Retinal pigment epithelial cell (primary cell): ENCODE data around the gene PELO.

ENCODE experiments used
- DNase-seq: peaks from one replicate; pipeline ENCODE4 v3.0.0-alpha.2; 2010; ENCODE audit warnings: low read depth
- H3K4me3 ChIP-seq: 2 replicates; pipeline ENCODE4 v1.5.1; 2011; ENCODE audit warnings: mild to moderate bottlenecking, low read length, control low read depth, moderate library complexity
- CTCF ChIP-seq: conservative IDR thresholded peaks from 2 replicates; pipeline ENCODE4 v1.5.1; 2011; ENCODE audit warnings: low read depth, low read length, control low read depth, inconsistent platforms

The PELO gene

GRCh38 chr5:52746539-52746938, 41.2 kb upstream of the PELO start:
- H3K4me3 ChIP-seq: no peak overlapping the region
- DNase-seq: no peak
- TF ChIP-seq CTCF: no peak

GRCh38 chr5:52748590-52748989, 39.1 kb upstream of the PELO start:
- no peak for TF ChIP-seq CTCF
- H3K4me3 ChIP-seq: no peak overlapping the region
- DNase-seq: no peak

GRCh38 chr5:52749666-52750065, 38.0 kb upstream of the PELO start:
- no peak overlapping the region for H3K4me3 ChIP-seq
- no peak for DNase-seq
- TF ChIP-seq CTCF: no peak

GRCh38 chr5:52751137-52751536, 36.6 kb upstream of the PELO start:
- no peak for DNase-seq
- no peak overlapping the region for H3K4me3 ChIP-seq
- TF ChIP-seq CTCF: no peak

GRCh38 chr5:52754051-52754450, 33.7 kb upstream of the PELO start:
- TF ChIP-seq CTCF: no peak
- DNase-seq: no peak
- H3K4me3 ChIP-seq: no peak overlapping the region

GRCh38 chr5:52757527-52757926, 30.2 kb upstream of the PELO start:
- TF ChIP-seq CTCF: no peak
- no peak overlapping the region for H3K4me3 ChIP-seq
- DNase-seq: no peak

- DNase-seq: no peak
- no peak overlapping the region for H3K4me3 ChIP-seq
- TF ChIP-seq CTCF: no peak
Observed at GRCh38 chr5:52758014-52758413, 29.7 kb upstream of the PELO start.
